HFF-Myc (cell line): Measurements from ENCODE around the gene GADD45B.
"Not testable (repeated sequence)": the region's sequence is repeated elsewhere in the genome, so short reads cannot be mapped to it uniquely, and the experiment has no call there.

Source experiments
- DNase-seq: peaks from one replicate; pipeline ENCODE4 v3.0.0-alpha.2; 2011; ENCODE audit warnings: low read depth; ENCODE audit errors: extremely low read depth
- H3K4me3 ChIP-seq: replicated peaks from 2 replicates; pipeline ENCODE4 v1.5.1; 2011; ENCODE audit warnings: low read depth, mild to moderate bottlenecking, control low read depth, low read length
- CTCF ChIP-seq: IDR thresholded peaks from 2 replicates; pipeline ENCODE4 v1.5.1; 2012; ENCODE audit warnings: mild to moderate bottlenecking, low read depth, low read length, control low read depth; ENCODE audit errors: missing control alignments

GADD45B gene

DNA sequence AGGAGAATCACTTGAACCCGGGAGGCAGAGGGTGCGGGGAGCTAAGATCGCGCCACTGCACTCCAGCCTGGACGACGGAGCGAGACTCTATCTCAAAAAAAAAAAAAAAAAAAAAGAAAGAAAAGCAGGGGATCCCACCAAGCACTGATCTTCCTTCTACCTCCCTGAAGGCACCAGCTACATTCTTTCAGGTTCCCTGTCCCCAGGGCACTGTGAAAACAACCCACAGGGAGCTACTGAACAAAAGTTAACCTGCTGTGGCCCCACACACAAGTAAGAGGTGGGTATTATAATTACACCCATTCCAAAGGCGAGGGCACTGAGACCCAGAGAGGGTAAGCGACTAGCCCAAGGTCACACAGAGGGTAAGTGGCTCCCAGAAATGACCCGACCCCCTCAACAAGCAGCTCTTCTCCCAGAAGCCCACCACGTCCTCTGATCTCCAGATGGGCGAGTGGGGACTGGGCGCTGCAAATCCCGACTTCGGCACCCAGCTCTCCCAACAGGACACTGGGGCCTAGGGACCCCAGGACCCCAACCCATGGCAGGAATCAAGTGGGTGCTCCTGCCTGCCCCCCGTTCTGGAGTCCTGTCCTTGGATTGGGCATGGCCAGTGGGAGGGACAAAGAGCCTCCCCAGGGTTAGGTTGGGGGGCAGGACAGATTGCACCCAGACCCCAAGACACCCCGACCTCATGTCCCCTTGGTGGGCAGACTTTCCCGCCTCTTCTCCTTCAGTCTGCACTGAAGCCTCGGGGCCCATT lies 21.5 kb upstream of the GADD45B start:
- H3K4me3 ChIP-seq, result peak overlapping the region; percentile 98
- no peak for TF ChIP-seq CTCF
- no peak for DNase-seq

DNA sequence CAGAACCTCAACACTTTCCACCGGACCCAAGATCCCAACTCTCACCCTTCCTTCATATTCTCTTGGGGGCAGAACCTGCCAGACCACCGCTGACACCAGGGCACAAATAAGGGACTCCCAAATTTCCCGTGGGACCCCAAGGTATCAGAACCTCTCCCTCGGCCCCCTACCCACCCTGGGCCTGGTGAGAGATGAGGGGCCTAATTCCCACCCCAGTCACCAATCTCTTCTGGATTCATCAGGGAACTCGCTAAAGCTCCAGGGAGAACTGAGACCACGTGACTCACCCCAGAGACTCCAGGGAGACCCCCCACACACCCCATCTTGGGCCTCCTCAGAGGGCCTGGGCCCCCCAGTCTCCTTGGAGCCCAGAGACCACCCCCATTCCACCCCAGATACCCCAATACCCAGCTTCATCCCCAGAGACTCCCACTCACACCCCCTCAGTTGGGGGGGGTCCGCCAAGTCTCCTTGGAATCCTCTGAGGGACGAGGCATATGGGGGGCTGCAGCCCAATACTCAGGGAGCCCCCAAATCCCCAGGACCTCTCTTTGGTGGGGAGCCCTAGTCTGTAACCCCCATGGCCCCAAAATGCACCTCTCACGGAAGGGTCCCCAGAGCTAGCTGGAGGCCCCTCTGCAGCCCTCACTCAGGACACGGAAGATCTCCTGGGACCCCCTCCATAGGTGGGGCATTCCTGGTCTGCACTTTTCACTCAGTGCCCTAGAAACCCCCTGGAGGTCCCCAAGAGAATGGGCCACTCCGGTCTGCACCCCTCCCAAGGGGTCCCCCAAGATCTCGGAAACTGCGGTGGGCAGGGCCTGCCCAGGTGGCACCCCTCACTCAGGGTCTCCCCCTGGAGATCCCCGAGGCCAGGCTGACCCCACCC lies 20.7 kb upstream of the GADD45B start:
- peak overlapping the region; percentile 98 for H3K4me3 ChIP-seq
- TF ChIP-seq CTCF, result no peak
- DNase-seq, result no peak

DNA sequence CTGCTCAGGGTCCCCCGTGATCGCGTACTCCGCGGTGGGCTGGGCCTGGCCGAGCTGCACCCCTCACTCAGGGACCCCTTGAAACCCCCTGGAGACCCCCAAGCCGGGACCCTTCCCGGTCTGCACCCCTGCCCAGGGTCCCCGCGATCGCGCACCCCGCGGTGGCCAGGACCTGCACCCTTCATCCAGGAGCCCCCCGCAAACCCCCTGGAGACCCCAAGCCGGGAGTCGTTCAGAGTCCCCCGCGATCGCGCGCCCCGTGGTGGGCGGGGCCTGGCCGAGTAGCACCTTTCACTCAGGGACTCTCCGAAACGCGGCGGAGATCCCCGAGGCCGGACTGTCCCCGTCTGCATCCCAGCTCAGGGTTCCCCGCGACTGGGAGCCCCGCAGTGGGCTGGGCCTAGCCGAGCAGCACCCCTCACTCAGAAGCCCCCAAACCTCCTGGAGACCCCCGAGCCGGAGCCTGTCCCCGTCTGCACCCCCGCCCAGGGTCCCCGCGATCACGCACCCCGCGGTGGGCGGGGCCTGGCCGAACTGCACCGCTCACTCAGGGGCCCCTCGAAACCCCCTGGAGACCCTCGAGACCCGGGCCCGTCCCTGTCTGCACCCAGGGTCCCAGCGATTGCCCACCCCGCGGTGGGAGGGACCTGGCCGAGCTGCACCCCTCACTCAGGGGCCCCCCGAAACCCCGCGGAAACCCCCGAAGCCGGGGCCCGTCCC lies 19.9 kb upstream of the GADD45B start:
- no peak for DNase-seq
- TF ChIP-seq CTCF, result no peak
- H3K4me3 ChIP-seq, result peak overlapping the region; percentile 98

DNA sequence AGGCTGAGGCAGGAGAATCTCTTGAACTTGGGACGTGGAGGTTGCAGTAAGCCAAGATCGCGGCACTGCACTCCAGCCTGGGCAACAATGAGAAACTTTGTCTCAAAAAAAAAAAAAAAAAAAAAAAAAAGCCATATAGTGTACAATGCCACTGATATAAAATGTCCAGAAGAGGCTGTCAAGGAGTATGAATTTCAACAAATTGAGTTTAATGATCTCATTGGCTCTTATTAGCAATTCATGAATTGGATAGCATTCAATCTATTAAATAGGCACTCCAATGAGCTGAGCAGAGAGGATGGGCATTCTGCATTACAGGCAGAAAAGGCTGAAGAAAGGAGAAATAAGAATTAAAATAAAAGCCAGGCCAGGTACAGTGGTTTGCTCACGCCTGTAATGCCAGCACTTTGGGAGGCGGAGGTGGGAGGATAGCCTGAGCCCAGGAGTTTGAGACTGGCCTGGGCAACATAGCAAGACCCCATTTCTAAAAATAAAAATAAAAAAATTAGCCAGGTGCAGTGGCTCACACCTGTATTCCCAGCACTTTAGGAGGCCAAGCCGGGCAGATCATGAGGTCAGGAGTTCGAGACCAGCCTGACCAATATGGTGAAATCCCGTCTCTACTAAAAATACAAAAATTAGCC lies 18.4 kb upstream of the GADD45B start:
- peak overlapping the region; percentile 38 for H3K4me3 ChIP-seq
- TF ChIP-seq CTCF, result no peak
- no peak for DNase-seq

DNA sequence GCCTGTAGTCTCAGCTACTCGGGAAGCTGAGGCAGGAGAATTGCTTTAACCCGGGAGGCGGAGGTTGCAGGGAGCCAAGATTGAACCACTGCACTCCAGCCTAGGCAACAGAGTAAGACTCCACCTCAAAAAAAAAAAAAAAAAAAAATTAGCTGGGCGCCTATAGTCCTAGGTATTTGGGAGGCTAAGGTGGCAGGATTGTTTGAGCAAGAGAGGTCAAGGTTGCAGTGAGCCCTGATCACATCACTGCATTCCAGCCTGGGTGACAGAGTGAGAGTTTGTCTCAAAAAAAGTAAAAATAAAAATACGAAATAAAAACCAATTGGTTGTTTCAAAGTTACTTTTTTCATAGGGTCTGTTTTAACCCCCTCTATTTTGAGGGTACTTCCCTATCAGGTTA lies 17.9 kb upstream of the GADD45B start:
- H3K4me3 ChIP-seq, result no peak overlapping the region
- no peak for TF ChIP-seq CTCF
- DNase-seq, result no peak

DNA sequence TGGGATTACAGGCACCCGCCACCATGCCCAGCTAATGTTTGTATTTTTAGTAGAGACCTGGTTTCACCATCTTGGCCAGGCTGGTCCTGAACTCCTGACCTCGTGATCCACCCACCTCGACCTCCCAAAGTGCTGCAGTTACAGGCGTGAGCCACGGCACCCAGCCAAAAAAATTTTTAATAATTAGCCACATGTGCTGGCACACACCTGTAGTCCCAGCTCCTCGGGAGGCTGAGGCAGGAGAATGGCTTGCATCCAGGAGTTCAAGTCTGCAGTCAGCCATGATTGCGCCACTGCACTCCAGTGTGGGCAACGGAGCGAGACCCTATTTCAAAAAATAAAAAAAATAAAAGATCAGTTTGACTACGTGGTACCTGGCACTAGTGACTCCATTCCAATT lies 17.2 kb upstream of the GADD45B start:
- DNase-seq, H3K4me3 ChIP-seq: not testable (repeated sequence)
